Stomach (tissue), 9 donors: Measurements from ENCODE around the gene APBA3. TPM values are rescaled to one million over a fixed set of nuclear protein-coding genes. Genes with fewer than 3 reads are reported as not detected.

ENCODE experiments used
- DNase-seq, 2 donors: peaks; one replicate each; pipeline versions ENCODE4 v3.0.0 to v3.0.0-alpha.2; 2013 to 2019
- H3K27ac ChIP-seq, 5 donors: fragments of 200-600 bp in 4 of 5; sonication (generic) in 4 of 5; one replicate each; pipeline ENCODE4 v1.5.1; 2013 to 2019; ENCODE audit warnings: mild to moderate bottlenecking in 1 of 5, moderate library complexity in 1 of 5
- H3K27me3 ChIP-seq, 3 donors: fragments of 200-600 bp; sonication (generic); one replicate each; pipeline ENCODE4 v1.5.1; 2017 to 2019; ENCODE audit warnings: mixed run types in 1 of 3
- H3K36me3 ChIP-seq, 4 donors: fragments of 200-600 bp; sonication (generic); 1 replicate in 3 of 4; 2 replicates in 1 of 4; pipeline ENCODE4 v1.5.1; 2016 to 2019
- H3K4me1 ChIP-seq, 4 donors: fragments of 200-600 bp; sonication (generic); one replicate each; pipeline ENCODE4 v1.5.1; 2016 to 2019
- H3K4me3 ChIP-seq, 4 donors: fragments of 200-600 bp; sonication (generic) in 3 of 4; one replicate each; pipeline ENCODE4 v1.5.1; 2016 to 2019; ENCODE audit warnings: mild to moderate bottlenecking in 1 of 4
- H3K9me3 ChIP-seq, 4 donors: fragments of 200-600 bp; sonication (generic); one replicate each; pipeline ENCODE4 v1.5.1; 2016 to 2019
- CTCF ChIP-seq, 7 experiments: fragments of 450-650 bp in 4 of 7; fragments of 200-600 bp in 3 of 7; sonication (generic) in 3 of 7; IDR thresholded peaks; one replicate each; pipeline ENCODE4 v1.5.1; 2016 to 2019; ENCODE audit warnings: antibody characterized with exemption in 7 of 7, control low read depth in 2 of 7, mild to moderate bottlenecking in 1 of 7
- EP300 ChIP-seq: sonication (generic); formaldehyde crosslinking; IDR thresholded peaks from one replicate; pipeline ENCODE4 v1.6.1; 2017; ENCODE audit warnings: antibody characterized with exemption
- POLR2A ChIP-seq, 4 donors: fragments of 450-650 bp; IDR thresholded peaks; one replicate each; pipeline ENCODE4 v1.6.1; 2016; ENCODE audit warnings: antibody characterized with exemption in 4 of 4, control low read depth in 2 of 4, mild to moderate bottlenecking in 1 of 4, moderate library complexity in 1 of 4
- POLR2AphosphoS5 ChIP-seq, 3 donors: sonication (generic); formaldehyde crosslinking; IDR thresholded peaks; one replicate each; pipeline ENCODE4 v1.6.1; 2016; ENCODE audit warnings: antibody characterized with exemption in 3 of 3
- WGBS, 5 donors: extraction: QIAGEN DNeasy Blood & Tissue Kit in 3 of 5; methylation state at CpG; one replicate each; pipeline versions ENCODE4 v1.1.5 to v1.1.7; 2013 to 2018; 5-methylcytosine and 5-hydroxymethylcytosine counted together
- intact Hi-C: fragments of 100-400 bp; cut with DNase I; formaldehyde crosslinking; loops from one replicate; pipeline ENCODE4 v1.15.1; 2023; ENCODE audit warnings: low total_unique reads
- polyA plus RNA-seq, 3 donors: library from polyadenylated mRNA; stranded (reverse); fragments of 200-250 nt; gene quantifications; one replicate each; pipeline ENCODE4 v1.2.3, GENCODE V29; 2013
- total RNA-seq, 5 donors: library from RNA; depleted of rRNA; stranded (reverse); fragments of >200 nt; gene quantifications; one replicate each; pipeline versions ENCODE4 v1.1.0 to v1.2.3, GENCODE V29; 2014 to 2016
- donor health status: healthy with polysubstance abuse.
- donor health status: Bipolar disorder and iron deficiency.
- donor health status: healthy.

The APBA3 gene
- total and polyA plus RNA-seq, 8 donors: 9.4 to 111 (median 16.6) TPM

GRCh38 chr19:3805859-3806258 is 44.4 kb upstream of the APBA3 start:
- DNase-seq: no peak
- intact Hi-C loops: no loop called here
- no peaks in the 10 kb centered on the region for H3K36me3 ChIP-seq
- peaks cover 7 to 12% (median 10%) of the 10 kb centered on the region in 4 donors for H3K4me1 ChIP-seq
- no peaks in the 10 kb centered on the region for H3K9me3 ChIP-seq
- peaks cover 0 to 45% (median 34%) of the 10 kb centered on the region in 3 donors for H3K27me3 ChIP-seq
- WGBS, 5 donors: 80 to 91% (median 84%) methylated on average over 24 to 29 of the region's 29 CpGs
- H3K27ac ChIP-seq: no peak overlapping the region
- TF ChIP-seq POLR2A (IDR thresholded peaks at IDR 0.05) (no peak), EP300 (no peak), CTCF (IDR thresholded peaks at IDR 0.05) (no peak), POLR2AphosphoS5 (IDR thresholded peaks at IDR 0.05) (no peak)
- no peak overlapping the region for H3K4me3 ChIP-seq

DNA sequence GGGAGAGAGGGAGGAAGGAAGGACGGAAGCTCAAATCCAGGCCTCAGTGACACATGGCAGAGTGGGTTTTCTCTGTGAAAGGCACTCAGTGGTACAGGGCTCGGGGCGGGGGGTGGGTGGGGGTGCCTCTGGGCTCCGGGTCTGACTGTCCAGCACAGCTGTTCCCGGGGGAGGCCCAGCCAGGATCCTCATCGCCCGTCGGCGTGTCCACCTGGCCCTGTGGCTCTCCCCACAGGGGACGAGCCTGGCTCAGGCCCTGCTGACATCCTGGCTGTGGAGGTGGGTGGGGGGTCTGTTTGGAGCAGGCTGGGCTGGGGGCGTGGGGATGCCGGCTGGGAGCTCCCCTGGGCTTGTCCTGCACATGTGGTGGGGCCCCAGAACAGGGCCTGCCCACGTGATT is 42.9 kb upstream of the APBA3 start:
- 56 to 82% (median 78%) methylated on average over 3 to 13 of the region's 13 CpGs for WGBS, 5 donors
- H3K4me1 ChIP-seq: peaks cover 7 to 13% (median 10%) of the 10 kb centered on the region in 4 donors
- DNase-seq: no peak
- TF ChIP-seq EP300: no peak
- no peak for TF ChIP-seq CTCF (IDR thresholded peaks at IDR 0.05)
- no peak for TF ChIP-seq POLR2AphosphoS5 (IDR thresholded peaks at IDR 0.05)
- no peak for TF ChIP-seq POLR2A (IDR thresholded peaks at IDR 0.05)
- H3K4me3 ChIP-seq: no peak overlapping the region
- no peaks in the 10 kb centered on the region for H3K36me3 ChIP-seq
- intact Hi-C loops: no loop called here
- no peaks in the 10 kb centered on the region for H3K9me3 ChIP-seq
- H3K27ac ChIP-seq: no peak overlapping the region
- H3K27me3 ChIP-seq: peaks cover 0 to 54% (median 40%) of the 10 kb centered on the region in 3 donors

- intact Hi-C loops: no loop called here
- WGBS, 5 donors: 44 to 74% (median 55%) methylated on average over 10 of the region's 10 CpGs
- no peaks in the 10 kb centered on the region for H3K36me3 ChIP-seq
- peaks cover 7 to 13% (median 10%) of the 10 kb centered on the region in 4 donors for H3K4me1 ChIP-seq
- DNase-seq: no peak
- H3K27me3 ChIP-seq: peaks cover 0 to 58% (median 40%) of the 10 kb centered on the region in 3 donors
- H3K4me3 ChIP-seq: no peak overlapping the region
- TF ChIP-seq POLR2A (IDR thresholded peaks at IDR 0.05): no peak
- TF ChIP-seq CTCF (IDR thresholded peaks at IDR 0.05): no peak
- no peak for TF ChIP-seq EP300
- no peaks in the 10 kb centered on the region for H3K9me3 ChIP-seq
- H3K27ac ChIP-seq: no peak overlapping the region
Observed at GRCh38 chr19:3803986-3804385, 42.5 kb upstream of the APBA3 start.

DNA sequence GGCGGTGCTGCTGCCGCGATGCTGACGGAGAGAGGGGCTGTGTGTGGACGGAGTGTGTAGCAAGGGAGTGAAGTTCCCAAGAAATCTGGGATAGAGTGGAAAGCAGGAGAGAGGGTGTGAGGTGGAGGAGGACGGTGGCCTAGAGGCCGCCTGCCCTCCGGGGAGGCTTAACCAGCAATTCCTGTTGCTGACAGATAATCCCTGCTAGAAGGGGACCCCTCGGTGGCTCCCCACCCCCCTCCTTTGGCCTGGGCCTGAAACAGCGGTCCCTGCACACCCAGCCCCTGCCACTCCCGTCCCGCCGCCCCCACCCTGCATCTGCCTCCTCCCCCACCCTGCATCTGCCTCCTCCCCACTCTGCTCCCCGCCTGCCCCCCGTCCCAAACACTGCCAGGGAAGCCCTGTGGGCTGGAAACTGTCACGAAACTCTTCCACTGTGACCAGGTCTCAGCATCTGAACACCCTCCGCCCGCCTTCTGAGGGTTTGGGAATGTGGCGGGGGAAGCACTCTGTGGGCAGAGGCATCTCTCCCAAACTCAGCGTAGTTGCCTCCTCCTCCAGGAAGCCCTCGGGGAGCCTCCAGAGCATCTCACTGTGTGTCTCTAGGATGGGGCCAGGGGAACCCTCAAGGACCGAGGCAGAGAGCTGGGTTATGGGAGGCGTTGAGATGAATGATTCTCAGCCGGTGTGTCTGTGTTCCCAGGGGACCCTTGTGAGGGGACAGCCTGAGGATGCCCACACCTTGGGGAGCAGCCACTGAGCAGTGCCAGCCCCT is 41.8 kb upstream of the APBA3 start:
- intact Hi-C loops: no loop called here
- no peak for DNase-seq
- no peaks in the 10 kb centered on the region for H3K36me3 ChIP-seq
- peaks cover 0 to 65% (median 46%) of the 10 kb centered on the region in 3 donors for H3K27me3 ChIP-seq
- no peak overlapping the region for H3K4me3 ChIP-seq
- no peak overlapping the region for H3K27ac ChIP-seq
- no peak for TF ChIP-seq POLR2A (IDR thresholded peaks at IDR 0.05)
- no peak for TF ChIP-seq CTCF (IDR thresholded peaks at IDR 0.05)
- no peak for TF ChIP-seq EP300
- TF ChIP-seq POLR2AphosphoS5 (IDR thresholded peaks at IDR 0.05): no peak
- H3K4me1 ChIP-seq: peaks cover 7 to 13% (median 10%) of the 10 kb centered on the region in 4 donors
- 72 to 82% (median 79%) methylated on average over 14 to 24 of the region's 24 CpGs for WGBS, 5 donors
- H3K9me3 ChIP-seq: no peaks in the 10 kb centered on the region
